Fibroblast of the aortic adventitia (primary cell): Measurements from ENCODE around the gene ASCL3. TPM values are rescaled to one million over a fixed set of nuclear protein-coding genes. Genes with fewer than 3 reads are reported as not detected.

Experiments
- DNase-seq: peaks from one replicate; pipeline ENCODE4 v3.0.0-alpha.2; 2010; ENCODE audit warnings: low read depth
- H3K4me3 ChIP-seq: 2 replicates; pipeline ENCODE4 v1.5.1; 2011; ENCODE audit warnings: low read depth, mild to moderate bottlenecking, control low read depth, low read length, moderate library complexity
- total RNA-seq: library from RNA; depleted of rRNA; stranded (reverse); fragments of >200 nt; gene quantifications from 2 replicates; pipeline ENCODE4 v1.2.3, GENCODE V29; 2012; ENCODE audit warnings: low replicate concordance
- TF ChIP-seq, protein P1 (sequence below): IDR thresholded peaks from 2 replicates; pipeline ENCODE4 v1.5.1; 2011; ENCODE audit warnings: mild to moderate bottlenecking, low read length, control low read depth, inconsistent platforms; ENCODE audit not compliant: insufficient read depth

ASCL3 gene
- total RNA-seq, 1 donor = not detected

DNA sequence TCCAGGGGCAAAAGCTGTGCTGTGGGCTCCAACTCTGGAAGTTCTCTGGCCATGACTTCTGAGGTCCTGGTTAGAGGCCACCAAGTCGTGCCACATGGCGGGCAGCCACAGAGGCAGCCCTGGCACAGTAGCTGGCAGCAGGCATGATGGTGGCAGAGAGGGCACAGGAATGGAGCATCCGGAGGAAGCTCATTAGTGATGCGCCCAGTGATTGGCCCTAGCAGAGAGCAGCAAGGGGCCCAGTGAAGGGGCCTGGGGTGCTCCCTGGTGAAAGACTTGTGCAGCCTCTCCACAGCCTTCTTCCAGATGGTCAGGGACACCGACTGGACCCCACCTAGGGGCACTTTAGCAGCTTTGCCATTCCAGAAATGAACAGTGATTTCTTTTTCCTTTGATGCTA, 17.1 kb downstream of the ASCL3 start:
- H3K4me3 ChIP-seq = no peak overlapping the region
- TF ChIP-seq, protein P1, sequence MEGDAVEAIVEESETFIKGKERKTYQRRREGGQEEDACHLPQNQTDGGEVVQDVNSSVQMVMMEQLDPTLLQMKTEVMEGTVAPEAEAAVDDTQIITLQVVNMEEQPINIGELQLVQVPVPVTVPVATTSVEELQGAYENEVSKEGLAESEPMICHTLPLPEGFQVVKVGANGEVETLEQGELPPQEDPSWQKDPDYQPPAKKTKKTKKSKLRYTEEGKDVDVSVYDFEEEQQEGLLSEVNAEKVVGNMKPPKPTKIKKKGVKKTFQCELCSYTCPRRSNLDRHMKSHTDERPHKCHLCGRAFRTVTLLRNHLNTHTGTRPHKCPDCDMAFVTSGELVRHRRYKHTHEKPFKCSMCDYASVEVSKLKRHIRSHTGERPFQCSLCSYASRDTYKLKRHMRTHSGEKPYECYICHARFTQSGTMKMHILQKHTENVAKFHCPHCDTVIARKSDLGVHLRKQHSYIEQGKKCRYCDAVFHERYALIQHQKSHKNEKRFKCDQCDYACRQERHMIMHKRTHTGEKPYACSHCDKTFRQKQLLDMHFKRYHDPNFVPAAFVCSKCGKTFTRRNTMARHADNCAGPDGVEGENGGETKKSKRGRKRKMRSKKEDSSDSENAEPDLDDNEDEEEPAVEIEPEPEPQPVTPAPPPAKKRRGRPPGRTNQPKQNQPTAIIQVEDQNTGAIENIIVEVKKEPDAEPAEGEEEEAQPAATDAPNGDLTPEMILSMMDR = no peak
- DNase-seq = no peak

DNA sequence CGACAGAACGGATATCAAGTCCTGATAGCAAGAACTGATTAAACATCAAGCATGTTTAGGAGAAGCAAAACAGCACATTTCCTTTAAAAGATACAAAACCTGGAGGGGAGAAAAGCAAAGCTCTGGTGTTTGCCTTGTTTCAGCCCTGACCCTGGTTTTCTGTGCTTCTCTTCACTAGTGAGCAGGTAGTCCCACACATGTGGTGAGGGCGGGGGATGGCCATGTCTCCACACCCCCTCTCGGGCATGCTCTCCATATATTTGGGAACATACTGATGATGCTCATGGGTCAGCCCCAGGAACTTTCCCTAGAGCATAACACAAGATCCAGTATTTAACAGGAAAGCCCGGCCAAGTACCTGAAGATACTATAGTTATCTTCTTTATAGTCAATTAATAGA, 20.1 kb downstream of the ASCL3 start:
- TF ChIP-seq, protein P1 = no peak
- H3K4me3 ChIP-seq = no peak overlapping the region
- DNase-seq = no peak

DNA sequence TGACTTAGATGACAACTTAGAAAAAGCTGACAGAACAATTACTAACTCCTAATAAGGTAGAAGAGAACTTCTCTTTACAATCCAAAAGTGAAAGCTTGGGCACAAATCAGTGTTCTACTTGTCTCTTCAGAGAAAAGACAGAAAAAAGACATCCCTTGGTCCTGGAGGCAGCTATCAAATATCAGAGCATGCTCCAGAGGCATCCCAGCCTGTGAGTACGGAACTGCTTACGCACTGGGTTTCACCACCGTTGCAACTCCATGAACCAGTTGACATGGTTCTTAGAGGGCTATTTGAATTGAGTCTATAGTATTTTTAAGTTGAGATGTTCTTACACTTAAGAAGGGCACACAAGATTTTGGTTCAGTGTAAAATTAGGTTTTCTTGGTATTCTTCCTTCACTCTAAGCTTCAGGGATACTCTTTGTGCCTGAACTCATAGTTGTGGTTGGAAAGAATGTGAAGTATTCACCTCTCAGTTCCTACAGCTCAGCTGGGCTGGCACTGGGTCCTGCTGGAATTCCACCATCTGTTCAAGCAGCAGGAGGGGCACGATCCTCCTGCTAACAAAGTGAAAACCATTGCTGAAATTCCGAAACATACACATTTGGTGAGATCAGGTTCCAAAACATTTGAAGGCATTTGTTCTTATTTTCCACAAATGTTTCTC, 25.5 kb downstream of the ASCL3 start:
- no peak overlapping the region for H3K4me3 ChIP-seq
- TF ChIP-seq, protein P1 = no peak
- DNase-seq = peak; percentile 92

DNA sequence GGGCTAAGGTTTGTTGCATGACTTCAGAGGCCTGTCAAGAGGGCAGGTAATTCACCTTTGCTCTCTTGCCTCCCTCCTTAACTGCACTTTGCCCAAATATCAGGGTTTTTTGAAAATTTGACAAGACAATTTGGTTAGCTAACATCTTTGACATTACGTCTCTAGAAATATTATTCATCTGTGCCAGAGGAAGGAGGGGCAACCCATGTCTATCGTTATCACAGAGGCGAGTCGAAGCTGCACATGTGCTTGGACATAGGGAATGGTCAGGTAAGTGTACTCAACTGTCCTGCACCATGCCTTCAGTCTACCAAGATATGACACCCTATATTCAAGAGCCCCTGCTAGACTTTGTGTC, 28.2 kb downstream of the ASCL3 start:
- peak overlapping the region; percentile 29 for H3K4me3 ChIP-seq
- no peak for DNase-seq
- TF ChIP-seq, protein P1 = no peak

DNA sequence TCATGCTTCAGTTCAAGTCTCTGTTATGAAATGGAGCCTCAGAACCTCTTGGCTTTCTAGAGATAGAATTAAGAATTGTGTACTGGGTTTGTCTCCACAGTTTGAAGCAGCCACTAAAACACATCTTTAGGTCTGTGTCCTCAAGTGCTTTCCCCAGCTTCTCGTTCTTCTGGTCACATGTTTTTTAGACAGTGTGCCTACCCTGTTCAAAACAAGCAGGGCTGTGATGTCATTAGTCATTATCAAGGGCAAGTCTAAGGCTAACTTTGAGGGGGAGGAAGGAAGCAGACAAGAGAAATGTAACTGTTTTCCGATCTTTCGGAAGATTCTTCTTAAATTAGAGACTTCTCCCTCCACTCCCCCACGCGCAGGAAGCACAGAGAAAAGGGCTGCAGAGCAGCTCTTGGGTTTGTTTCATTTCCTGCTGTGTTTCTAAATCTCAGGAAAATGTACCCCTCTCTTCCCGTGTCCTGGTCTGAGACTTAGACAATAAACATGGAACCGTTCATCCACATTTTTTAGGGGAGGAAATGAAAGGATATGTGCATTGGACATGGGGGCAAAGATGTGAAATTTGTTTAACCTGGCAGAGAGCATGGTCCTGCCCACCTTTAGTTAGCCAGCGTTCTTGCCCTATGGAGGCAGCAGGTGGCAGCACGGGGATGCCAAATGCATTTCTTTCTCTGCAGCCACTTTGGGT, 28.7 kb downstream of the ASCL3 start:
- DNase-seq = peak; percentile 47
- peak overlapping the region; percentile 29 for H3K4me3 ChIP-seq
- TF ChIP-seq, protein P1 = peak; percentile 75

DNA sequence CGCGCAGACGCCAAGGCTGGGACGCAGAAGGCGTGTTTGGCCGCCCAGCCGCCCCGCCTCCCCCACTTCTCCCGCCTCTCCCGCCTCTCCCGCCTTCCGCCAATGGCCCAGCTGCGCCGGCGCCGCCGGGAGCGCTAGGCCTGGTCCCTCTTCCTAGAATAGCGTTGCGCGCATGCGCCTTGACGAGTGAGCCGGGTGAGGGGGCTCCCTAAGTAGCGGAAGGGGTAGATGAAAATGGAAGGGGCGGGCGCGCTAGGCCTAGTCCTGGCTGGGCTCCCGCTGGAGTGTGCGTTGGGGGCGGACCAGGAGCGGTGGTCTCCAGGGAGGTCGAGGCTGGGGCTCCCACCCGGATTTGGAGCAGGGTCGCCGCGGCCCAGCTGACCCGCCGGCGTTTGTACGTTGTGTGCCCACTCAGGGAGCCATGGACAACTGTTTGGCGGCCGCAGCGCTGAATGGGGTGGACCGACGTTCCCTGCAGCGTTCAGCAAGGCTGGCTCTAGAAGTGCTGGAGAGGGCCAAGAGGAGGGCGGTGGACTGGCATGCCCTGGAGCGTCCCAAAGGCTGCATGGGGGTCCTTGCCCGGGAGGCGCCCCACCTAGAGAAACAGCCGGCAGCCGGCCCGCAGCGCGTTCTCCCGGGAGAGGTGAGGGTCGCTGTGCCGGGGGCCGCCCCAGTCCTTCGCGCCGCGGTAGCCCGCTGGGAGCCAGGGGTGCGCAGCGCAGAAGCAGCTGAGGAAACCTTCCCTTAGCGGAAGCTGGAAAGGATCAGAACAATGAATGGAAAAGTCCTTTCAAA, 31.6 kb downstream of the ASCL3 start, which contains the start of gene AKIP1:
AKIP1 (plus strand) TSS at position 161 of the 795 bp plus-strand sequence; CDS start at position 422, 261 bp downstream.
- DNase-seq = peak; percentile 93
- TF ChIP-seq, protein P1 = no peak
- peak within 1 kb of the TSS; percentile 87 for H3K4me3 ChIP-seq
